CD4-positive, alpha-beta T cell treated with Interleukin-10 for 1 hour (primary cell): ENCODE measurements around the gene TYW5.

ENCODE experiments used
- DNase-seq: peaks from one replicate; pipeline ENCODE4 v3.0.0-alpha.2; 2020

The TYW5 gene, protein sequence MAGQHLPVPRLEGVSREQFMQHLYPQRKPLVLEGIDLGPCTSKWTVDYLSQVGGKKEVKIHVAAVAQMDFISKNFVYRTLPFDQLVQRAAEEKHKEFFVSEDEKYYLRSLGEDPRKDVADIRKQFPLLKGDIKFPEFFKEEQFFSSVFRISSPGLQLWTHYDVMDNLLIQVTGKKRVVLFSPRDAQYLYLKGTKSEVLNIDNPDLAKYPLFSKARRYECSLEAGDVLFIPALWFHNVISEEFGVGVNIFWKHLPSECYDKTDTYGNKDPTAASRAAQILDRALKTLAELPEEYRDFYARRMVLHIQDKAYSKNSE

DNA sequence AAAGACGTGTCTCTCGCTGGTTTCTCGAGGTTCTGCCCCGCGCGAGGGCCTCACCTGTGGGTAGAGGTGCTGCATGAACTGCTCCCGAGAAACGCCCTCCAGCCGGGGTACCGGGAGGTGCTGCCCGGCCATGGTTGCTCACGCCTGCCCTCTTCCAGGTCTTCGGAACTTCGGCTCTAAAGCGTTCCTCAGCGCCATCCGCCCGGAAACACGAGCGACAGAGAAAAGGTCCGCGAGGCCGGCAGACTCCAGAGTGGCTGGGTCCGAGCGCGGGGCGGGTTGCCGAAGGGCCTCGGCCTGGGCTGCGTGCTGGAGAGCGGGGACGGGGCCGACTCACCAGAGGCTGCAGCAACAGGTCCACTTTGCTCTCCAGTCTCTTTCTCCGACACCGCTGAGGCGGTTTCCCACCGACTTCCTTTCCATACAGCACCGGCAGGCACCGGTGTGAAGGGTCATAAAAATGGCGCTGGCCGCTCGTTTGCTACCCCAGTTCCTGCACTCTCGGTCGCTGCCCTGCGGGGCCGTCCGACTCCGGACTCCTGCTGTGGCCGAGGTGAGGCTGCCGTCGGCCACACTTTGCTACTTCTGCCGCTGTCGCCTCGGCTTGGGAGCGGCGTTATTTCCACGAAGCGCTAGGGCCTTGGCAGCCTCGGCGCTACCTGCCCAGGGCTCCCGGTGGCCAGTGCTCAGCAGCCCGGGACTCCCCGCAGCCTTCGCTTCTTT is at the start of gene TYW5, which contains the start of gene MAIP1:
Gene TYW5 (minus strand): TSS at position 153 of the 723 bp plus-strand sequence. CDS start 21 bp downstream, at position 132.
Gene MAIP1 (plus strand): TSS at position 244 of the 723 bp plus-strand sequence. CDS start 217 bp downstream, at position 461.
- DNase-seq = peak; percentile 81

DNA sequence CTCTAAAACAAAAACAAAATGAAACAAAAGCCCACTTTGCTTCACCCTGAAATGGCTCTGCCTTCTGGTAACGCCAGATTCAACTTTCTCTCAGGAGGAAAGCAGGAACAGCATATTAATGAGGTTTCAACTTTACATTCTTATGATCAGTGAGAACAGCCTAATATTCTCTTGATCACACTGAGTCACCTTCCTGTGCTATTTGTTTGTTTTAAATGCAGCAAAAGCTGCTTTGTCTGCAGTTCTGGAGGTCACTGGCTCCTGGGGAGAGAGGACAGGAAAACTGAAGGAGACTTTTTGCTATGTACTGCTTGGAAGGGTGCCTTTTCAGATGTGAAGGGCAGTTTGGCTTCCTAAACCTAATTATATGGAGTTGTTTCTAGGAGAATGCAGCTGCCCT is 48.2 kb upstream of the TYW5 start:
- no peak for DNase-seq

DNA sequence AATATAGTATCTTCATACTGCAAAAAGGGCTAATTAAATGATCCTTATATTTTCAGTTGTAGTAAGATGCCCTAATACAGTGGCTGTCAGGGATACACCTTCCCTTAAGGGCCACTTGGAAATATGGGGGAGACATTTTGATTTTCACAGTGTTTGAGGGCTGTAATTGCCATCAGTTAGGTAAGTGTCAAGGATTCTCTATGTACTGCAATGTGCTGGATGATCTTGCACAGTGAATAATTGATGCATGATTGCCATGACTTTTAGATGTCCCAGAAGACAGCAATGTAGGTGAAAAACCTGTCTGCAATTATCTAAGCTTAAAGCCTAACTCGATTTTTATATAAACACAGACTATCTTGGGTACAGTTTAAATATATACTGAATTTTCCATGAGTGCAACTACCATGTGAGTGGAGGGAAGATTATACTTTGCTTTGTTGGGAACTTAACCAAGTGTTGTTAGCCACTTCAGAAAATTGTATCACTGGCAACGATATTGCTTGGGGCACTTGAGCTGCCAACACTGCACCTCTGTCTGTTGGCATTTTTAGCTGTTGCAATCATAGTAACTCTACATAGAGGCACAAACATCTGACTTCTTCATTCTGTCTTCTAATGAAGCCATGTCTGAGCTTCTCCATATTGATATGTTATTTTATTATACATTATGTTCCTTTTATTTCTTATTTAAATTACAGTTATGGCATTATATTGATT is 45.3 kb upstream of the TYW5 start:
- DNase-seq = no peak

DNA sequence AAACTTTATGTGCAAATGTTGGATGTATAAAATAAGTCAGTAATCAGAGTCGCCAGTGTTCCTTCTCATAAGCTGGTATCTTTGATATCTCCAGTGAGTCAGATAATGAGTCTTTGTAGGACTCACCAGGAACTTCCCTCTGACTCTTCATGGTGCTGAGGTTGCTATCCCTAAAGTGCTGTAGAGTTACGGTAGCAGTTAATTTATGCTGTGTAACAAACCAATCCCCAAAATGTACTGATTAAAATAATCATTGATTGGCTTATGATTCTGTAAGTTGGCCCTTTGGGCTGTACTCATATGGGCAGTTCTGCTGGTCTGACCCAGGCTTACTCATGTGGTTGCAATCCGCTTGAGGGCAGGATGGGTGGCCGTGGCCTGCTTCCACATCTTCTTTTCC is 43.9 kb upstream of the TYW5 start:
- DNase-seq = no peak

DNA sequence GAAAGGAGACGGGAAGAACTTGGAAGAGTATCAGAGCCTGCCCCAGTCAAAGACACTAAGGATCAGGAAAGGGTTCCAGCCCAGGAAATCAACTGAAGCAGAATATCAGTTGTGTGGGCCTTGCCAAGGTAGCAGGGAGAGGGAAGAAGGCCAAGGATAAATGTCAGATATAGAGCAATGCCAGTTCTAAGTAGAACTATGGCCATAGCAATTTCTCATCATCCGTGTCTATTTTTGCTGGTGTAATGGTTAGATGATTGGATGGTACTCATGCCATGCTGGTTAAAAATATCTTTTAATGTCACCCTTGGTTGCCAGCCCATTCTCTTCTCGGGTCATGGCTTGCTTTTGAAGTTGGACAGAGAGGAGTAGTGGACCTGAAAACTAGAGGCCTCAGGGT is 42.0 kb upstream of the TYW5 start:
- DNase-seq = no peak

DNA sequence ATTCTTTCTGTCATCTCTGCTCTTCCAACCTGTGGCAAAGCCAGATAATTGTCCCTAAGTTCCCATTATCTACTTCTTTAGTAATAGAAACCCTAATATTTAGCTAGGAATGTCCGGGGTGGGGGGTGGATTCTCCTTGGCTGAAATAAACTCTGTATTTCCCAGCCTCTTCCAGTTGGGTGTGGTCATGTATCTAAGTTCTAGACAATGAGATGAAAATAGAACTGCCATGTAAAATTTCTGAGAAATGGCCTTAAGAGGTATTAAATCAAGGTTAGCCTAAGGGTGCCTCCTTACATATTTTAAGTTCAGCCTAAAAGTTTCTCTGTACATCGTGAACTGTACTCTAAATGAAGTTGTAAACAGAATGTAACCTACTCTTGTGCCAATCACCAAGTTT is 39.6 kb upstream of the TYW5 start:
- DNase-seq = no peak

DNA sequence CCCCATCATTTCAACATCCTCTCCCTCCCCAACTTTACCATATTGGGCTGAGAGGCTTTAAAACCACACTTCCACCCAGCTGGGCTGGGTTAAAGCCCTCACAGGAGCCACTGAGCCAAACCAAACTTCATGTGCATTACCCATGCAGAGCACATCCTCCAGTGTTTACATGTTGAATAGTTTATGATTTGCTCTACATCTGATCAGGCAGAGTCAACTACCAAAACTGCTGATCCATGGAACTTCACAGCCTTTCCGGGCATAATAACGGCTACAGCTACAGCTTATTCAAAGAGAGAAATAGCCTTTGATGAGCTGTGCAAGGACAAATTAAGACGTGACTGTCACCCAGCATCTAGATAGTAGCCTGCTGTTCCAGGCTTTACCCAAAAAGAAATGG is 39.1 kb upstream of the TYW5 start:
- no peak for DNase-seq

DNA sequence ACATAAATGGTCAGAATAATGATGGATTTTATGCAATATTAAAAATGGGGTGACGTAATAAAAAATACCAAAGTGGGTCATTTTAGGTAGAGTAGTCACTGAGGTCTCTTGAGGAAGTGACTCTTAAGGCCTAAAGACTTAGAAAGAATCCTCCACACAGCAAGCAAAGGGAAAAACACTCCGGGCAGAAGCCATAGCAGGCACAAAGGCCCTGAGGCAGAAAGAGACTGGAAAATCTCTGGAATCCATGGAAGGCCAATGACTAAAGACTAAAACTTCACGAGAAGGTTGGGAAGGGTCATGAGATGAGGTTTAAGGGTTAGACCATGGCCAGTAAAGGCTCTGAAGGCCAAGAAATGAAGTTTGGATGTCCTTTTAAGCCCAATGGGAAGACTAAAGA is 37.0 kb upstream of the TYW5 start:
- DNase-seq = no peak

DNA sequence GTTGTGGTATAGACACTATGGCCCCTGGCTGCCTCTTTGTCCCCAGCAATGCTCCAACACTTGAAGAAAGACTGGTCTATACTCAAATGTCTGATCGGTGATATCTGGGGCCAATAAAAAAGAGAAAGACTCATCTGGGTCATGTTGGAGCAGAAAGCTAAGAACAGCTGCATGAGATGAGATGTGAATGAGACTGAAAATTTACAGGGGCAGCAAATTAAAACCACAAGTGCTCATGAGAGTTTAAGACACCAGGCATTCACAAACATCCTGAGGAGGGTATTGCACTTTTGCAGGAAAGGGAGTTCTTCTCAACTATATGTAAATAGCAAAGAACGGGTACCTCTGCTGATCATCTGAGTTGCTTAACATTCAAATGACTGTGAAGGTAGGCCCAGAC is 36.4 kb upstream of the TYW5 start:
- DNase-seq = no peak

DNA sequence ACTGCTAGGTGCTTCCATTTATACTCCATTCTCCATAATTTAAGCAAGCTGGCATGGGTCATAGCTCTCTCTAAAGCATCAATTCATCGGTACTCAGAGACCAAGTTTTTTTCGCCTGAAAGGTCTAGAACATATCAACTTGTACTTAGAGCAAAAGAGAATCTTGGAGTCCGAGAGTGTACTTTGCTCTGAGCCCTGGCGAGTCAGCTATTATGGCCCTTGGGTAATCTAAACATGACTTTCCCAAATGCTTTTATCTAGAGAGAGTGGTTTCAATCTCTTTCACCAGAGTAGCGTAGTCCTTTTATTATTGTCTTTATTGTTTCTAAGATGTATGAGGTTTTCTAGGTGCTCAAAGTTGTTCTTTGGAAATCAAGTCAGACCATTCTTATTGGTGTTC is 34.5 kb upstream of the TYW5 start:
- DNase-seq = no peak

DNA sequence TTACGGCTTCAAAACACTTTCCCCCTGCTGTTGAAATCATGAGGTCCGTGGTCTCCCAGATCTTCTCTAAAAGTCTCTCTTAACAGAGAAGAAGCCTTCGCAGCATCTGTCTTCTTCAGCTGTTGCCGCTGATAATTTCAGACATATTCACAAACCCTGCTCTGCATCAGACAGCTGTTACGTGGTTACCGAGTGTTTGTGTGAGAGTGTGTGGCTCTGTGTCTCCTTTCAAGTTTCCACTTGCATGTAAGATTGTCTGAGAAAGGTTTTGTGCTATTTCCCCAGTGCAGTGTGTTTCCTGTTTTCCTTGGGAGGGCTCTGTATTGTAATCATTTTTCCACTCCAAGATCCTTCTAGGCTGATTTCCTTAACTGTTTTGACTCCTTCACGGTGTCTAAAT is 32.9 kb upstream of the TYW5 start:
- no peak for DNase-seq

DNA sequence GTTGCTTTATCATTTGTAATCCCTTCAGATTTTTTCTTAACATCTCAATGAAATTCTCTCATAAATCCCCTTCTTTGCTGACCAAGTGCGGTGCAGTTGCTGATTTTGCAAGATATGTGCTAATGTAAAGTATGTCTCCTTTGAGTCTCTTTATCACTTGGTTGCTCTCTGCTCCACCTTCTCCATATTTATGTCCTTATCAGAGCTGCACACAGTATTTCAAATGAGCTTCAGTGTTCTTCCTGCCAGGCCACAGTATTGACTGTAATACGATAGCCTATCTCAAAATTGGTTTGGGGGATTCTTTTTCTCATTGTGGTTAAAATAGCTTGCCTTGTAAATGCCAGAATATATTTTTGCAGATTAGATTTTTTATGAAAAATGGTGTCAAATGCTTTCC is 32.3 kb upstream of the TYW5 start:
- DNase-seq = no peak

DNA sequence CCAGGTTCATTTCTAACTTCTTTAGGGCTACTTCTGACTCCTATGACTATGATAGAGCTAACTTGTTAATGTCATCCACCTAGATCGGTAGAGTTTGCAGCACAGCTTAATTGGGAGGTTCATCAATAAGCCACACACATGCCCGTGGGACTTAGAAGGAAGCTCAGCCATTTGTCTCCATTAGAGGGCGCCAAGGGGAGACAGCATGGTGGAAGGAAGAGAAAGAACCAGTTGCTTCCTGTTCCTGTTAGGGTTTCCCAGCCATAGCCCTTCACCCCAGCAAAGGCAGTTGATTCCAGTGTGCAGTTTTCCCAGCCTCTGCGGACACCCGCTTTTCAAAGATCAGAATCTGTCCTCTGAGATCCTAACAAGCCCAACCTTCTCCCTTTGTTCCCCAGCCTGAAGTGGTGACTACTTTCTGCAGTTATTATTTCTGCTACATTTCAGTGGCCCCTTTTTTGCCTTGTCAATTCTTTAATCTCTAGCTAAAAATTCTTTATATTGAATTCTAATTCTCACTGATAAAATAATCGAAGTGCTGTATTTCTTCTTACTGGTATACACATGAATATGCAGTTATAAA is 30.4 kb upstream of the TYW5 start:
- peak; percentile 61 for DNase-seq

DNA sequence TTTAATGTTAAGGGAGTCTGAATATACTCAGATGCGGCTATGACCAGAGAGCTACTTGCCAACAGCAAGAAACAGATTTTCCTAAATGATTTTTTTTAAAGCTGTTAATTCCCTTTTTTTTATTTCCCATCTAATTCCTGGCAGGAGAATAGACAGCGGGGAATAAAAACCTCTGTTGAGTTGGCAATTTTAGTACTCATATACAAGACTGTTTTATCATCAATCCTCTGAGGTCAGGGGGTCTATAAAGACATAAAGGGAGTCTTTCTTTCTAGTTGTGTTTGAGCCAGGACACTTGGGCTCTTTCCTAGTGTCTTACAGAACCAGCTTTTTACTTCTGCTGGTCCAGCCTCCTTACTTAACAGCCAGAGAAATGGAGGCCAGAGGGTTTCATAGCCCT is 29.5 kb upstream of the TYW5 start:
- DNase-seq = no peak

DNA sequence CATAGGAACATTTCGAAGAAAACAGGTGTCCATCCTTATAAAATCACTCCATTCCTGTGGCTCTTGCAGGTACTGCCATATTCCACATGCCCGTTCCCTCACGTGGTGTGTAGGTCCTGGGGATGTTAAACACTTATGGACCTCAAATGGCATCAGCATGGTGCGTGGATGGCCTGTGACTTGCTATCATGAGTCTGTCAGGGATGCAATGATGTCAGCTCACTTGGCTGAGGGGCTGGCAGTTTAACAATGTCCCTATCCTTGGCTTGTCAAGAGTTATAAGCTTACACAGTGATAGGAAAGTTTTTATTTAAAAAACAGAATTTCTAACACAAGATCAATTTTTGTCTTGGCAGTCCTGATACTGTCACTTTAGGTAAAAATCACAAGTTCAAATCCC is 28.9 kb upstream of the TYW5 start:
- no peak for DNase-seq

DNA sequence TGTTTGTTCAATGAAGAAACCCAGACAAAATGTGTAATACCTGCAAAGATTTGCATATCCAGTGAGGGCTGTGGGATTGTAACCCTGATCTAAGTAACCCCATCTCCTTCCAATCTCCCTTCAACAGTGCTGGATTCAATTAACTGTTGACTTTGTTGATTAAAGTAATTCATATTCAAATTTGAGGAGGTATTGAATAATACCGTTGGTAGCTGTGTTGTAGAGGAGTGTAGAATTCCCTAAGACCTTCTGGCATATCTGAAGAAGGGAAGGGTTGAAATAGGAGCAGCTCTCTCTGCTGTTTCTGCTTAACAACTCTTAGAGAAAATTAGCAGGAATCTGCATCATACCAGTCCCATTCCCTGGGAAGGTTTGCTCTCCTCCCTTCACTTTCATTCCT is 28.2 kb upstream of the TYW5 start:
- DNase-seq = no peak

DNA sequence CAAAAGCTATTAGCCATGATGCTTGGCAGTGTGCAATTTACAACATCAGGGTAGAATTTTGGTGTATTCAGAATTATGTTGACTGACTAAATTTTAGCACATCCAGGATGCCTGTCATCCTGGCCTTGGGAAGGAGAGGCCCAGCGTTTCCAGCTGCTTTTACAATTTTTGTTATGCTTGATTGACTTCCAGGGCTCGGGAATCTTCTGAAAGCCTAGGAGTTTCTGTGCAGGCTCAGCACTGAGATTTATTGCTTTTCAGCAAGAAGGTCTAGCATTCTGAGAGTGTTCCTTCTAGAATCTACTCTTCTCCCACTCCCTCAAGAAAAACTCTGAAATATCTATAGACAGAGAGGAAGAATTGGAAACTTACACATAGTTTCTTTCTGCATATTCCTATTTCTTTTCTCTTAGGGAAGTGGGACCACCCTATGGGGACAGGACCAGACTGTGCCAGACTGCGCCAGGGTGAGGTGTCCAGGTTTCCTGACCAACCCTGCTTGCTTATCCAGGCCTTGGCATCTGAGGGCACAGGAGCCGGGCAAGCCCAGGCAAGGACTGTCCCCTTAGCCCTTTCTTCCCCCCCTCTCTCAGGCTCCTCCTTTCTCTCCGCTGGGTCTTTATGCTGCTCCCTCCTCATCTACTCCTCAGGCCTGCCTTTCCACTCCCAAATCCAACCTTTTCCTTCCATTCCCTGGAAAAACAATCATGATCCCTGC is 27.0 kb upstream of the TYW5 start:
- DNase-seq = no peak

DNA sequence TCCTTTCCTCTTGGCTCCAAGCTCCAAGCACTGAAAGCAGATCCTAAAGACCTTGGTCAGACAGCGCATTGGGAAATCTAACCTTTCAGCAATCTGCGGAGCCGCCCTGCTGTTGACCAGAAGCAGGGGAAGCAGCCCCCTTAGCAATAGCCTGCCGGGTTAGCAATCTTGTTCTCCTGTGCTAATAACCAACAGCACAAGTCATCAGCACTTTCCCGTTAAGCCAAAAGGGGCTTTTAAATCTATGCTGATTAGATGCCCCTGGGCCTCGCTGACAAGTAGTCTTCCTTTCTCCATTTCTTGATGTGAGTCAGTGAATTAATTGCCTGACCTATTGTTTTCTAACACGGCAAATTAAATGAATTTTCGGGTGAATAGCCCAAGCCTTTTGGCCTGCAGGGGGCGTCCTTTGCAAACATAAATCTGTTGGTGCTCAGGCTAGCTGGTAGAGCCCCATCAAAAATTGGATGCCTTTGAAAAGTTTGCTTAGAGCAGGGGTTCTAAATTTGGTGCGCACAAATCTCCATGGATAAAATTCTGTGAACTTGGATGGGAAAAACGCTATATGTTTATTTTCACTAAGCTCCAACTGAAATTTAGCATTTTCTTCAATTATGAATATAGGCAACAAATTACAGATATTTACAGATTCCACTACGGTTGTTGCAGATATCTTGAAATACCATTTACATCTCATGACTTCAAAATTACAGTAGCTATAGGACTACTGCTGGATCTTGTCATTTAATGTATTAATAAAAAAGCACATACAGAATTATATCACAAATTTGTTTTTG is 24.7 kb upstream of the TYW5 start:
- peak; percentile 79 for DNase-seq

DNA sequence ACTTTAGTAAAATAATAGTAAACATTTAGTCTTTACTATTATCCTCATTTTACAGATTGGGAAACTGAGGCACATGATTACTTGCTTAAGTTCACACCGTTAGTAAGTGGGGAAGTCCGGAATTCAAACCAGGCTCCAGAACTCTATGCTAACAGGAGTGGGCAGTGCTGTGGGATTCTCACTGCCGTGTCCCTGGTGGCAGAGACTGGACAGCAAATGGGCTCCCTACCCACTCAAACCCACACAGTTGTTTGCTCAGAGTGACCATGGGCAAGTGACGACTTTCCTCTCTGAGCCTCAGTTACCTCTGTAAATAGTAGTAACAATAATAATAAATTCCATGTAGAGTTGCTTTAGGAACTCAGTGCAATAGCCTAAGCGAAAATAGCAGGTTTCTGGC is 24.1 kb upstream of the TYW5 start:
- no peak for DNase-seq

DNA sequence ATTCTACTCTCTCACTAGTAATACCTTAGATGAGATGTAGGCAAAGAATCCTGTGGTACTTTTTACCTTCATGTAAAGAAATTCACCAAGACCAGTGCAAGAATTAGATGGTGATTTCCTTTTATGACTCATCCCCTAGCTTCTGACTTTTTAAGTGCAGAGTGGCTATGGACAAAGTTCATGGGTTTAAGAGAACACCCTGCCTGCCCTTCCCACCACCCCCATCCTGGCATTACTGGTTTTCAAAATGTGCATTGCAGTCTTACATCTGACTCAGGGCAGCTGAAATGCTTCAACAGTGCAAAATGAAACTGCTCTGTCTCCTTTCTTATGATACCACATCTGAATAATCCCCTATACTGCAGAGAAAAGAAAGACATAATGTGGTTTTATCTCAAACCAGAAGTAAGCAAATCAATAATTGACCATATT is 22.7 kb upstream of the TYW5 start:
- no peak for DNase-seq

DNA sequence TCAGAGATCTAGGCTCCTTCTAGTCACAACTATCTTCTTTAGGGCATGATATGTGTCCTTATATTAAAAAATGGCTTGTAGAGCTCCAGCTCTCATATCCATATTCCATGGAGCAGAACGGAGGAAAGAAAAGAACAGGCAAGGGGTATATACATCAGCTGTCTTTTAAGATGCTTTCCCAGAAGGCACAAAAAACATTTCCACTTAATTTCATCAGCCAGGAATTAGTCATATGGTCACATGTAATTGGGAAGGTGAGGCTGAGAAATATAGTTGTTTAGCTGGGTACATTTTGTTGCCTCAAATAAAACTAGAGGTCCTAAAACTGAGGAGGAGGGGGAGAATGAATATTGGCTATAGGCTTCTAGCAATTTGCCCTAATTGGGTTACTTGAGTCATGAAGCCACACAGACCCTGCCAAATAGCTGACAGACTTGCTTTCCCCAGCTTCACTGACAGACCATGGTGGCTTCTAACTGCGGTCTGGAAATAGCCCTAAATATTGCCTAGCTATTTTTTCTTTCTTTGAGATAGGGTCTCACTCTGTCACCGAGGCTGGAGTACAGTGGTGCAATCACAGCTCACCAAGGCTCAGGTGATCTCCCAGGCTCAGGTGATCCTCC is 20.1 kb upstream of the TYW5 start:
- DNase-seq = no peak
